ENCODE measurements around the gene PRKG2. TPM values are rescaled to one million over a fixed set of nuclear protein-coding genes. Genes with fewer than 3 reads are reported as not detected.

The PRKG2 gene
- total and polyA plus RNA-seq, 2 of the 13 experiments (the other 11 are each of a cell fraction or from before 2014, with no cell fraction given) = 0.04 TPM

GRCh38 chr4:81220271-81220670, 5.2 kb upstream of the PRKG2 start:
- no peak for DNase-seq (ENCODE audit: low spot score)
- H3K79me2 ChIP-seq (ENCODE audit: insufficient read depth, low read length) = no peaks in the 10 kb centered on the region
- no peaks in the 10 kb centered on the region for H3K4me1 ChIP-seq (ENCODE audit: insufficient read depth, low read length)
- no peaks in the 10 kb centered on the region for H3K36me3 ChIP-seq (replicated peaks in 1 of 2; ENCODE audit: control insufficient read depth in 1 of 2, insufficient read depth in 2 of 2, low read length in 2 of 2)
- intact Hi-C loops (cut with micrococcal nuclease; ENCODE audit: unreplicated experiment) = no loop called here
- H3K9me3 ChIP-seq (ENCODE audit: low read length) = no peaks in the 10 kb centered on the region
- H3K4me2 ChIP-seq (ENCODE audit: low read depth, low read length) = no peak overlapping the region
- BruUV-seq (replicated peaks) = no TSS peak
- ChIA-PET POLR2A (no interaction called here), CTCF (ENCODE audit: low intra/inter-chr PET ratio, low total read pairs) (no interaction called here)
- ATAC-seq = no peak
- H3K9ac ChIP-seq (ENCODE audit: insufficient read depth, low read depth, low read length) = no peak overlapping the region
- H2AFZ ChIP-seq (ENCODE audit: low read length) = no peak overlapping the region
- 59% methylated on average over 1 of the region's 1 CpG for WGBS (ENCODE audit: low lambda C conversion rate)
- no peak overlapping the region for H3K4me3 ChIP-seq (replicated peaks in 1 of 3; ENCODE audit: insufficient read depth in 1 of 3, low read depth in 2 of 3, low read length in 3 of 3)
- in situ Hi-C loops (cut with HindIII; ENCODE audit: extremely low pct_ligation_motif_present, low pct_unique_long_range_greater_than_20kb) = no loop called here
- peaks cover 0 to 8% of the 10 kb centered on the region in 2 experiments; a peak in 2 of 5 replicates for H3K27me3 ChIP-seq (ENCODE audit: control insufficient read depth in 1 of 2, insufficient read depth in 2 of 2, low read length in 2 of 2)
- TF ChIP-seq HBP1 (CRISPR knock-in tag; IDR thresholded peaks at IDR 0.05; ENCODE audit: low read depth) (no peak), ZNF282 (IDR thresholded peaks at IDR 0.05; ENCODE audit: partially characterized antibody) (no peak), PLSCR1 (CRISPR knock-in tag; IDR thresholded peaks at IDR 0.05; ENCODE audit: borderline replicate concordance) (no peak), NONO (IDR thresholded peaks at IDR 0.05) (no peak), NONO (CRISPR knock-in tag; conservative IDR thresholded peaks at IDR 0.05) (no peak), ZBTB7B (CRISPR knock-in tag; IDR thresholded peaks at IDR 0.05) (no peak), NFE2 (CRISPR knock-in tag; IDR thresholded peaks at IDR 0.05) (no peak), KDM2A (CRISPR knock-in tag; IDR thresholded peaks at IDR 0.05; ENCODE audit: borderline replicate concordance, low read depth) (no peak), SYNCRIP (IDR thresholded peaks at IDR 0.05; ENCODE audit: insufficient read depth, low read depth, low read length) (no peak), KAT2B (IDR thresholded peaks at IDR 0.05; ENCODE audit: borderline replicate concordance, low read depth, low read length) (no peak), ZSCAN12 (CRISPR knock-in tag; IDR thresholded peaks at IDR 0.05) (no peak), ZNF644 (CRISPR knock-in tag; IDR thresholded peaks at IDR 0.05; ENCODE audit: low read depth) (no peak), NR2F6 (IDR thresholded peaks at IDR 0.05) (no peak), NR2F6 (CRISPR knock-in tag; IDR thresholded peaks at IDR 0.05) (no peak), MED8 (CRISPR knock-in tag; IDR thresholded peaks at IDR 0.05; ENCODE audit: insufficient replicate concordance) (no peak), ZBTB37 (CRISPR knock-in tag; IDR thresholded peaks at IDR 0.05) (no peak), ZNF746 (CRISPR knock-in tag; IDR thresholded peaks at IDR 0.05) (no peak), ATF1 (CRISPR knock-in tag; IDR thresholded peaks at IDR 0.05) (no peak)
- TF ChIP-seq, protein P1, sequence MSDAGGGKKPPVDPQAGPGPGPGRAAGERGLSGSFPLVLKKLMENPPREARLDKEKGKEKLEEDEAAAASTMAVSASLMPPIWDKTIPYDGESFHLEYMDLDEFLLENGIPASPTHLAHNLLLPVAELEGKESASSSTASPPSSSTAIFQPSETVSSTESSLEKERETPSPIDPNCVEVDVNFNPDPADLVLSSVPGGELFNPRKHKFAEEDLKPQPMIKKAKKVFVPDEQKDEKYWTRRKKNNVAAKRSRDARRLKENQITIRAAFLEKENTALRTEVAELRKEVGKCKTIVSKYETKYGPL (CRISPR knock-in tag; IDR thresholded peaks at IDR 0.05) = no peak
- no peaks in the 10 kb centered on the region for H4K20me1 ChIP-seq (ENCODE audit: insufficient read depth, low read length)
- FAIRE-seq = no peak
- H3K27ac ChIP-seq (ENCODE audit: extremely low read length, insufficient read depth, low read length) = no peak overlapping the region
